ENCODE data around the gene FTCD. TPM values are rescaled to one million over a fixed set of nuclear protein-coding genes. Genes with fewer than 3 reads are reported as not detected.

Gene FTCD
- polyA plus RNA-seq, 3 donors: not detected

DNA sequence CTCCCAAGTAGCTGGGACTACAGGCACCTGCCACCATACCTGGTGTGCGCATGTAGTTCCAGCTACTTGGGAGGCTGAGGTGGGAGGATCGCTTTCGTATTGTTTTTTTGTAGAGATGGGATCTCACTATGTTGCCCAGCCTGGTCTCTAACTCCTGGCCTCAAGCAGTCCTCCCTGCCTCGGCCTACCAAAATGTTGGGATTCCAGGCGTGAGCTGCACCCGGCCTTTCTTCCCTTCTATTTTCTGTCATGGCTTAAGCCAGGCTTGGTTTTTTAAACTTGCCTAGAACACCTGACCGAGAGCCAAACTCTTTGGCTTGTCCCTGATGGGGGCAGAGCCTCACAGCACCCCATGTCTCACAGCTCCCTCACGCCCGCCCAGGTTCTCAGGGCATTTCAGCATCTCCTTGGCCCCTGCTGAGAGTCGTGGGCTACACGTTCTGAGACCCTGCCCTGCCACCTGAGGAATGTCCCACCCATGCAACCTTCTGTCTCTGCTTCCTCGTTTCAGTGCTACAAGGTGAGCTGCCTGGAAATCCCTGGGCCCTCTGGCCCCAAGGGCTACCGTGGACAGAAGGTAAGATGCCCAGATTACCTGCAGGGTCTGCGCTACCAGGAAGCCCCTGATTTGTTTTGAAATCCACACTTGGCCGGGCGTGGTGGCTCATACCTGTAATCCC, 41.7 kb downstream of the FTCD start:
- H3K4me1 Mint-ChIP-seq: no peaks in the 10 kb centered on the region
- H3K27ac Mint-ChIP-seq: no peak overlapping the region
- no peak overlapping the region for H3K9ac ChIP-seq (ENCODE audit: insufficient read depth, low read length, poor library complexity, severe bottlenecking)
- H3K4me3 ChIP-seq (replicated peaks in 1 of 3; ENCODE audit: low read depth in 2 of 3, low read length in 3 of 3): no peak overlapping the region
- H3K4me3 Mint-ChIP-seq: no peak overlapping the region
- peaks cover 5 to 24% of the 10 kb centered on the region in 2 donors for H3K9me3 ChIP-seq (replicated peaks in 1 of 2; ENCODE audit: control insufficient read depth in 1 of 2, insufficient read depth in 1 of 2, low read length in 2 of 2)
- H3K27me3 Mint-ChIP-seq (ENCODE audit: low read depth in 3 of 3): peaks cover 0 to 3% (median 0%) of the 10 kb centered on the region in 3 donors
- H3K9me3 Mint-ChIP-seq: peaks cover 0 to 29% (median 11%) of the 10 kb centered on the region in 7 donors
- H3K36me3 ChIP-seq (replicated peaks in 1 of 2; ENCODE audit: control insufficient read depth in 1 of 2, insufficient read depth in 2 of 2, low read length in 2 of 2): no peaks in the 10 kb centered on the region
- H3K4me1 ChIP-seq (ENCODE audit: control insufficient read depth in 1 of 2, insufficient read depth in 2 of 2, low read length in 2 of 2): no peaks in the 10 kb centered on the region
- no peak for DNase-seq
- no peaks in the 10 kb centered on the region for H4K20me1 ChIP-seq (ENCODE audit: insufficient read depth, low read length)
- no peak overlapping the region for H2AFZ ChIP-seq (ENCODE audit: insufficient read depth, low read depth, low read length, poor library complexity, severe bottlenecking)
- TF ChIP-seq, protein P1, sequence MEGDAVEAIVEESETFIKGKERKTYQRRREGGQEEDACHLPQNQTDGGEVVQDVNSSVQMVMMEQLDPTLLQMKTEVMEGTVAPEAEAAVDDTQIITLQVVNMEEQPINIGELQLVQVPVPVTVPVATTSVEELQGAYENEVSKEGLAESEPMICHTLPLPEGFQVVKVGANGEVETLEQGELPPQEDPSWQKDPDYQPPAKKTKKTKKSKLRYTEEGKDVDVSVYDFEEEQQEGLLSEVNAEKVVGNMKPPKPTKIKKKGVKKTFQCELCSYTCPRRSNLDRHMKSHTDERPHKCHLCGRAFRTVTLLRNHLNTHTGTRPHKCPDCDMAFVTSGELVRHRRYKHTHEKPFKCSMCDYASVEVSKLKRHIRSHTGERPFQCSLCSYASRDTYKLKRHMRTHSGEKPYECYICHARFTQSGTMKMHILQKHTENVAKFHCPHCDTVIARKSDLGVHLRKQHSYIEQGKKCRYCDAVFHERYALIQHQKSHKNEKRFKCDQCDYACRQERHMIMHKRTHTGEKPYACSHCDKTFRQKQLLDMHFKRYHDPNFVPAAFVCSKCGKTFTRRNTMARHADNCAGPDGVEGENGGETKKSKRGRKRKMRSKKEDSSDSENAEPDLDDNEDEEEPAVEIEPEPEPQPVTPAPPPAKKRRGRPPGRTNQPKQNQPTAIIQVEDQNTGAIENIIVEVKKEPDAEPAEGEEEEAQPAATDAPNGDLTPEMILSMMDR (IDR thresholded peaks at IDR 0.05): no peak
- no peaks in the 10 kb centered on the region for H3K27me3 ChIP-seq (ENCODE audit: control insufficient read depth in 2 of 2, insufficient read depth in 2 of 2, low read length in 2 of 2)
- H3K27ac ChIP-seq (ENCODE audit: low read depth in 1 of 2, low read length in 2 of 2): no peak overlapping the region
- intact Hi-C loops (cut with micrococcal nuclease): no loop called here
- no peaks in the 10 kb centered on the region for H3K79me2 ChIP-seq (ENCODE audit: insufficient read depth, low read length)
- H3K36me3 Mint-ChIP-seq: no peaks in the 10 kb centered on the region
- no peak overlapping the region for H3K4me2 ChIP-seq (replicated peaks; ENCODE audit: extremely low read depth, low read length, poor library complexity, severe bottlenecking)
- 98% methylated on average over 15 of the region's 16 CpGs for WGBS (ENCODE audit: insufficient coverage)

DNA sequence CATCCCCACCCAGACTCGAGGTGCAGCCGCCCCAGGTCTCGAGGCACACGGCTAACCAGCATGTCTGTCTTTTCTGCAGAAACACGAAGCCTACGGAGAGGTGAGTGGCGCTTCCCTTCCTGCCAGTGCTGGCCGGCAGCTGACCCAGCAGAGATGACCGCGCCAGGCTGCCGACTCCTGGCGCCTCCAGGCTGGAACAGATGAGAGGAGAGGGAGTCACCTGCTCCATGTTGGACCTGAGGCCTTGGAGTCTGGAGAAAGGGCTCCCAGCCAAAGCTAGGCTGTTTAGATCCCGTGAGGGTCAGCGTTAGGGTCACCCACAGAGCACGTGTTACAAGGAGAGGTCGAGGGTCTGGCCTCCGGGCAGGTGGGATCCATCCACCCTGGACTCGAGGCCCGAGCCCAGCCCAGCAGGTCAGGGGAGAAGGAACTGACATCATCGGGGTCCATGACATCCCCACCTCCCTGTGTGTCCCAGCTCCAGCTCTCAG, 42.6 kb downstream of the FTCD start:
- Histone ChIP-seq H3K27me3 (ENCODE audit: control insufficient read depth in 2 of 2, insufficient read depth in 2 of 2, low read length in 2 of 2) (no peaks in the 10 kb centered on the region), H3K9ac (ENCODE audit: insufficient read depth, low read length, poor library complexity, severe bottlenecking) (no peak overlapping the region), H3K9me3 (replicated peaks in 1 of 2; ENCODE audit: control insufficient read depth in 1 of 2, insufficient read depth in 1 of 2, low read length in 2 of 2) (peaks cover 11 to 25% of the 10 kb centered on the region in 2 donors), H3K36me3 (replicated peaks in 1 of 2; ENCODE audit: control insufficient read depth in 1 of 2, insufficient read depth in 2 of 2, low read length in 2 of 2) (no peaks in the 10 kb centered on the region), H3K4me2 (replicated peaks; ENCODE audit: extremely low read depth, low read length, poor library complexity, severe bottlenecking) (no peak overlapping the region), H3K4me3 (replicated peaks in 1 of 3; ENCODE audit: low read depth in 2 of 3, low read length in 3 of 3) (no peak overlapping the region), H3K79me2 (ENCODE audit: insufficient read depth, low read length) (no peaks in the 10 kb centered on the region), H4K20me1 (ENCODE audit: insufficient read depth, low read length) (no peaks in the 10 kb centered on the region), H2AFZ (ENCODE audit: insufficient read depth, low read depth, low read length, poor library complexity, severe bottlenecking) (no peak overlapping the region), H3K4me1 (ENCODE audit: control insufficient read depth in 1 of 2, insufficient read depth in 2 of 2, low read length in 2 of 2) (no peaks in the 10 kb centered on the region), H3K27ac (ENCODE audit: low read depth in 1 of 2, low read length in 2 of 2) (no peak overlapping the region)
- Mint-ChIP-seq H3K4me3 (no peak overlapping the region), H3K36me3 (no peaks in the 10 kb centered on the region), H3K27me3 (ENCODE audit: low read depth in 3 of 3) (peaks cover 0 to 1% (median 0%) of the 10 kb centered on the region in 3 donors), H3K27ac (no peak overlapping the region), H3K9me3 (peaks cover 0 to 32% (median 18%) of the 10 kb centered on the region in 7 donors), H3K4me1 (no peaks in the 10 kb centered on the region)
- intact Hi-C loops (cut with micrococcal nuclease): no loop called here
- TF ChIP-seq, protein P1 (IDR thresholded peaks at IDR 0.05): no peak
- no peak for DNase-seq
- 97% methylated on average over 20 of the region's 20 CpGs for WGBS (ENCODE audit: insufficient coverage)

All from CD14-positive monocyte (primary cell).